GM12878 (cell line): ENCODE results near the gene SARS2. TPM values are rescaled to one million over a fixed set of nuclear protein-coding genes. Genes with fewer than 3 reads are reported as not detected.

Experiments
- ATAC-seq: fragments of 200-7000 bp; cut with Tn5 transposase; 3 replicates; pipeline ENCODE4 v1.9.1; 2020; ENCODE audit warnings: mild to moderate bottlenecking, moderate library complexity
- BruUV-seq: library from RNA; stranded (reverse); fragments of 400-500 nt; replicated peaks from 2 replicates; lab custom pipeline; 2021; lab: Mats Ljungman, UMichigan
- CTCF ChIA-PET: fragments of 300-600 bp; sonication (Branson Sonifier 250); formaldehyde crosslinking; extraction: SDS; loops from one replicate; lab custom pipeline; 2021; ENCODE audit warnings: inconsistent platforms; lab: Yijun Ruan, JAX
- POLR2A ChIA-PET: fragments of 350-600 bp; formaldehyde crosslinking; extraction: SDS; loops from one replicate; lab custom pipeline; 2021; ENCODE audit warnings: inconsistent platforms; lab: Charles Lee
- RAD21 ChIA-PET: fragments of 300-600 bp; sonication (Branson Sonifier 250); formaldehyde crosslinking; loops from one replicate; lab custom pipeline; 2023; ENCODE audit warnings: antibody characterized with exemption; ENCODE audit not compliant: unreplicated experiment; lab: Charles Lee
- SMC1A ChIA-PET: fragments of 300-600 bp; sonication (Branson Sonifier 250); formaldehyde crosslinking; loops from one replicate; lab custom pipeline; 2023; ENCODE audit not compliant: unreplicated experiment, uncharacterized antibody; lab: Charles Lee
- DNase-seq: peaks from one replicate; pipeline ENCODE4 v3.0.0-alpha.2; 2011; ENCODE audit warnings: low read depth, low spot score
- FAIRE-seq: peaks from 3 replicates; lab custom pipeline; 2011; peaks lifted over from hg19 to GRCh38; lab: Jason Lieb, UNC
- H2AFZ ChIP-seq: 2 replicates; pipeline ENCODE4 v1.6.0; 2011; ENCODE audit warnings: low read depth, low read length, control low read depth; ENCODE audit not compliant: control insufficient read depth
- H3K27ac ChIP-seq: 2 replicates; pipeline ENCODE4 v1.5.1; 2011; ENCODE audit warnings: control low read depth; ENCODE audit not compliant: control insufficient read depth, insufficient read depth
- H3K27me3 ChIP-seq, 2 experiments: replicated peaks in 1 of 2; 2 replicates each; pipeline versions ENCODE4 v1.6.0 to v1.6.1; 2011; ENCODE audit warnings: low read length in 1 of 2; ENCODE audit not compliant: control insufficient read depth in 2 of 2, insufficient read depth in 2 of 2
- H3K36me3 ChIP-seq, 2 experiments: 2 replicates each; pipeline ENCODE4 v1.5.1; 2011; ENCODE audit warnings: low read length in 1 of 2; ENCODE audit not compliant: control insufficient read depth in 2 of 2, insufficient read depth in 2 of 2
- H3K4me1 ChIP-seq: 2 replicates; pipeline ENCODE4 v1.6.1; 2011; ENCODE audit warnings: mild to moderate bottlenecking, low read length, moderate library complexity, mixed read lengths; ENCODE audit not compliant: control insufficient read depth, insufficient read depth
- H3K4me2 ChIP-seq: 2 replicates; pipeline ENCODE4 v1.6.0; 2011; ENCODE audit warnings: control low read depth; ENCODE audit not compliant: control insufficient read depth, insufficient read depth
- H3K4me3 ChIP-seq: fragments of 200-600 bp; sonication (generic); 2 replicates; pipeline ENCODE4 v1.5.1; 2016
- H3K79me2 ChIP-seq: 2 replicates; pipeline ENCODE4 v1.6.0; 2011; ENCODE audit warnings: low read length; ENCODE audit not compliant: control insufficient read depth, insufficient read depth
- H3K9ac ChIP-seq: 2 replicates; pipeline ENCODE4 v1.8.0; 2011; ENCODE audit warnings: low read length, control low read depth, mixed read lengths; ENCODE audit not compliant: control insufficient read depth, insufficient read depth
- H3K9me3 ChIP-seq: replicated peaks from 3 replicates; pipeline ENCODE4 v1.5.1; 2011; ENCODE audit warnings: mild to moderate bottlenecking, low read length; ENCODE audit not compliant: control insufficient read depth, insufficient read depth
- H4K20me1 ChIP-seq: 2 replicates; pipeline ENCODE4 v1.6.0; 2011; ENCODE audit not compliant: control insufficient read depth, insufficient read depth
- BRCA1 ChIP-seq: IDR thresholded peaks from 2 replicates; pipeline ENCODE4 v1.6.1; 2011; ENCODE audit warnings: low read depth, low read length, improper control_type of control experiment
- CREB1 ChIP-seq: IDR thresholded peaks from 2 replicates; pipeline ENCODE4 v1.6.1; 2012; ENCODE audit warnings: low read depth, mild to moderate bottlenecking, inconsistent platforms
- IKZF2 ChIP-seq, 2 experiments: fragments of 450-650 bp; IDR thresholded peaks; 2 replicates each; pipeline ENCODE4 v1.6.1; 2017; ENCODE audit warnings: mild to moderate bottlenecking in 2 of 2, moderate library complexity in 2 of 2
- KAT2A ChIP-seq: conservative IDR thresholded peaks from 2 replicates; pipeline ENCODE4 v1.6.1; 2011; ENCODE audit warnings: low read depth, low read length; ENCODE audit not compliant: control insufficient read depth
- RCOR1 ChIP-seq: conservative IDR thresholded peaks from 2 replicates; pipeline ENCODE4 v1.6.1; 2012; ENCODE audit warnings: low read depth, low read length, improper control_type of control experiment
- RFX5 ChIP-seq: IDR thresholded peaks from 2 replicates; pipeline ENCODE4 v1.6.1; 2011; ENCODE audit warnings: low read depth, low read length, improper control_type of control experiment
- SUZ12 ChIP-seq: fragments of 200-600 bp; sonication (generic); IDR thresholded peaks from one replicate; pipeline ENCODE4 v1.6.1; 2018; ENCODE audit warnings: antibody characterized with exemption, mild to moderate bottlenecking; ENCODE audit not compliant: unreplicated experiment
- WGBS: methylation state at CpG from one replicate; pipeline ENCODE4 v1.1.6; 2016; ENCODE audit warnings: low lambda C conversion rate; ENCODE audit not compliant: insufficient replicate concordance, insufficient coverage; ENCODE audit errors: missing lambda C conversion rate; 5-methylcytosine and 5-hydroxymethylcytosine counted together
- in situ Hi-C: fragments of 300-500 bp; cut with MboI; formaldehyde crosslinking; loops from 9 replicates; pipeline ENCODE4 v1.14.3; 2018; ENCODE audit warnings: mixed read lengths
- intact Hi-C: fragments of 100-400 bp; cut with micrococcal nuclease; formaldehyde crosslinking; loops from one replicate; pipeline ENCODE4 v1.14.2; 2022; ENCODE audit not compliant: unreplicated experiment
- polyA plus RNA-seq, 11 experiments: library from polyadenylated mRNA; depleted of rRNA in 4 of 11; unstranded in 6 of 11; stranded (reverse) in 5 of 11; fragments of >200 nt; fragmentation: Nextera tagmentation in 4 of 11; fragmentation: Illumina TruSeq in 1 of 11; extraction: Ambion mirVana in 4 of 11; extraction: Trizol in 1 of 11; gene quantifications; 1 replicate in 1 of 11; 2 replicates in 10 of 11; pipeline versions ENCODE4 v1.2.1 to v1.2.3, GENCODE V29; 2011 to 2016; ENCODE audit warnings: inconsistent platforms in 2 of 11, missing spikeins in 2 of 11, low read depth in 1 of 11
- total RNA-seq, 4 experiments: library from RNA; depleted of rRNA in 3 of 4; stranded (reverse); fragments of >200 nt in 3 of 4; fragmentation: Illumina TruSeq in 1 of 4; extraction: Trizol in 1 of 4; gene quantifications; 2 replicates each; pipeline versions ENCODE4 v1.2.1 to v1.2.3, GENCODE V29; 2013 to 2021
- TF ChIP-seq, protein P1 (sequence below): fragments of 450-650 bp; IDR thresholded peaks from 2 replicates; pipeline ENCODE4 v1.6.1; 2016; ENCODE audit warnings: mild to moderate bottlenecking
- TF ChIP-seq, protein P2 (sequence below): fragments of 450-650 bp; conservative IDR thresholded peaks from 2 replicates; pipeline ENCODE4 v1.6.1; 2017; ENCODE audit warnings: mild to moderate bottlenecking, moderate library complexity
- TF ChIP-seq, protein P3 (sequence below): IDR thresholded peaks from 2 replicates; pipeline ENCODE4 v1.6.1; 2012; ENCODE audit warnings: low read depth, low read length, improper control_type of control experiment

The SARS2 gene
- total and polyA plus RNA-seq, 10 of the 15 experiments (the other 5 are each of a cell fraction or from before 2014, with no cell fraction given), result 2.6 to 50.3 (median 27.5) TPM

DNA sequence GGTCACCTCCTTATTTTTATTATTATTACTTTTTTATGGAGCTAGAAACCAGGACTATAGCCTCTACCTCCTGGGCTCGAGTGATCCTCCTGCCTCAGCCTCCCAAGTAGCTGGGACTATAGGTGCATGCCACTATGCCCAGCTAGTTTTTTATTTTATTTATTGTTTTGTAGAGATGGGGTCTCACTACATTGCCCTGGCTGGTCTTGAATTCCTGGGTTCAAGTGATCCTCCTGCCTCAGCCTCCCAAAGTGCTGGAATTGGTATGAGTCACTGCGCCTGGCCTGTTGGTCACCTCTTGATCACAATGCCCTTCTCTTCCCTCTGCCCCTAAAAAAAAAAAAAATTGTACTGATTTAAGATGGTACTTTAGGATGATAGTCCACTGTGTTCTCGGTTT lies 20.6 kb upstream of the SARS2 start:
- in situ Hi-C loops (no loop called here), intact Hi-C loops (no loop called here)
- Histone ChIP-seq H3K4me2 (no peak overlapping the region), H3K27me3 (no peaks in the 10 kb centered on the region; a peak in 1 of 4 replicates), H3K79me2 (no peaks in the 10 kb centered on the region), H3K4me3 (no peak overlapping the region), H4K20me1 (no peaks in the 10 kb centered on the region), H3K27ac (no peak overlapping the region), H3K9me3 (no peaks in the 10 kb centered on the region; the same call in 2 of the 3 replicates), H3K36me3 (no peaks in the 10 kb centered on the region), H3K4me1 (no peaks in the 10 kb centered on the region), H2AFZ (no peak overlapping the region), H3K9ac (no peak overlapping the region)
- ATAC-seq (no peak), DNase-seq (no peak), FAIRE-seq (no peak)
- WGBS, result 53% methylated on average over 3 of the region's 3 CpGs
- BruUV-seq, result no TSS peak
- TF ChIP-seq KAT2A, result no peak
- TF ChIP-seq SUZ12, result no peak
- TF ChIP-seq BRCA1, result no peak
- no peak for TF ChIP-seq RFX5
- ChIA-PET SMC1A (interaction anchor here (0.5 kb wide), 1 partner anchor 165 kb away, joined by 3 read pairs; no protein-coding TSS in a partner anchor), CTCF (interaction anchor here (0.8 to 1.9 kb wide), 3 partner anchors 11 to 324 kb away, joined by 3 to 5 read pairs (median 3); partner anchors contain the start of gene FBXO17), RAD21 (no interaction called here), POLR2A (interaction anchor here (0.6 kb wide), 1 partner anchor 19 kb away, joined by 4 read pairs; no protein-coding TSS in a partner anchor)

DNA sequence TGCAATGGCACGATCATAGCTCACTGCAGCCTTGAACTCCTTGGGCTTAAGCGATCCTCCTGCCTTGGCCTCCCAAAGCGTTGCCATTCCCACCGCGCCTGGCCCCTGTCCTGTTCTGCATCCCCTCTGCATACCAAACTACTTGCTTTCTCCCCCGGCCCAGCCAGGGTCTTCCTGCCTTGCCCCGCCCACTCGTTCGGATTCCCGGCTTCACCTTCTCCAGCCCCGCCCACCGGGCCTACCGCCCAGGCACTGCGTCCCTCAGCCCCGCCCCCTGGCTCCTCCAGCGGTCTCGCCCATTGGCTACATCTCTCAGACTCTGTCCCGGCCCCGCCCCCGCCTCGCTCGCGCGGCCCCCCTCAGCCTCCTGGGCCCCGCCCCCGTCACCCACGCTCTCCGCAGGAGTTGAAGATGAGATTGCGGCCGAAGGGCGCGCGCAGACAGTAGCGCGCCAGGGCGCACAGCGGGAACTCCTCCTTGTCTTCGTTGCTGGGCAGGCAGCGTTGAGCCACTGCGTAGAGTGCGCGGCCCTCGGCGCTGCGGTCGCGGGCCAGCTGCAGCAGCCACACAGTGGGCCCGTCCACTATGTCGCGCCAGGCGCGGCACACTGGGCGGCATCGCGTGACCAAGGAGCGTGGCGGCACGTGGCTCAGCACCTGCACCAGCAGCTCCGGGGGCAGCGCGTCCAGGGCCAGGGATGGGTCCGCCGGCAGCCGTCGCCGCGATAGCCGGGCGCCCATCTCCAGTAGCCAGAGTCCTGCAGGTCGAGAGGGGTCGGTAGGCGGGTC lies 19.2 kb upstream of the SARS2 start:
- Histone ChIP-seq H3K27ac (no peak overlapping the region), H3K9me3 (no peaks in the 10 kb centered on the region; the same call in 2 of the 3 replicates), H3K36me3 (no peaks in the 10 kb centered on the region), H3K79me2 (no peaks in the 10 kb centered on the region), H3K27me3 (no peaks in the 10 kb centered on the region; a peak in 1 of 4 replicates), H3K4me3 (no peak overlapping the region), H3K4me2 (peak overlapping the region; percentile 18; the same call in 1 of the 2 replicates), H4K20me1 (no peaks in the 10 kb centered on the region), H3K4me1 (no peaks in the 10 kb centered on the region), H2AFZ (no peak overlapping the region), H3K9ac (no peak overlapping the region)
- in situ Hi-C loops (no loop called here), intact Hi-C loops (no loop called here)
- ATAC-seq (peak; percentile 91), FAIRE-seq (no peak), DNase-seq (no peak)
- no TSS peak for BruUV-seq
- ChIA-PET RAD21 (no interaction called here), POLR2A (no interaction called here), SMC1A (no interaction called here), CTCF (no interaction called here)
- 45% methylated on average over 51 of the region's 72 CpGs for WGBS
- TF ChIP-seq CREB1 (no peak), IKZF2 (IDR thresholded peaks at IDR 0.05) (no peak), RCOR1 (no peak)
- TF ChIP-seq, protein P1, sequence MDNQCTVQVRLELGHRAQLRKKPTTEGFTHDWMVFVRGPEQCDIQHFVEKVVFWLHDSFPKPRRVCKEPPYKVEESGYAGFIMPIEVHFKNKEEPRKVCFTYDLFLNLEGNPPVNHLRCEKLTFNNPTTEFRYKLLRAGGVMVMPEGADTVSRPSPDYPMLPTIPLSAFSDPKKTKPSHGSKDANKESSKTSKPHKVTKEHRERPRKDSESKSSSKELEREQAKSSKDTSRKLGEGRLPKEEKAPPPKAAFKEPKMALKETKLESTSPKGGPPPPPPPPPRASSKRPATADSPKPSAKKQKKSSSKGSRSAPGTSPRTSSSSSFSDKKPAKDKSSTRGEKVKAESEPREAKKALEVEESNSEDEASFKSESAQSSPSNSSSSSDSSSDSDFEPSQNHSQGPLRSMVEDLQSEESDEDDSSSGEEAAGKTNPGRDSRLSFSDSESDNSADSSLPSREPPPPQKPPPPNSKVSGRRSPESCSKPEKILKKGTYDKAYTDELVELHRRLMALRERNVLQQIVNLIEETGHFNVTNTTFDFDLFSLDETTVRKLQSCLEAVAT, result no peak
- TF ChIP-seq, protein P2, sequence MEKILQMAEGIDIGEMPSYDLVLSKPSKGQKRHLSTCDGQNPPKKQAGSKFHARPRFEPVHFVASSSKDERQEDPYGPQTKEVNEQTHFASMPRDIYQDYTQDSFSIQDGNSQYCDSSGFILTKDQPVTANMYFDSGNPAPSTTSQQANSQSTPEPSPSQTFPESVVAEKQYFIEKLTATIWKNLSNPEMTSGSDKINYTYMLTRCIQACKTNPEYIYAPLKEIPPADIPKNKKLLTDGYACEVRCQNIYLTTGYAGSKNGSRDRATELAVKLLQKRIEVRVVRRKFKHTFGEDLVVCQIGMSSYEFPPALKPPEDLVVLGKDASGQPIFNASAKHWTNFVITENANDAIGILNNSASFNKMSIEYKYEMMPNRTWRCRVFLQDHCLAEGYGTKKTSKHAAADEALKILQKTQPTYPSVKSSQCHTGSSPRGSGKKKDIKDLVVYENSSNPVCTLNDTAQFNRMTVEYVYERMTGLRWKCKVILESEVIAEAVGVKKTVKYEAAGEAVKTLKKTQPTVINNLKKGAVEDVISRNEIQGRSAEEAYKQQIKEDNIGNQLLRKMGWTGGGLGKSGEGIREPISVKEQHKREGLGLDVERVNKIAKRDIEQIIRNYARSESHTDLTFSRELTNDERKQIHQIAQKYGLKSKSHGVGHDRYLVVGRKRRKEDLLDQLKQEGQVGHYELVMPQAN, result no peak
- TF ChIP-seq, protein P3, sequence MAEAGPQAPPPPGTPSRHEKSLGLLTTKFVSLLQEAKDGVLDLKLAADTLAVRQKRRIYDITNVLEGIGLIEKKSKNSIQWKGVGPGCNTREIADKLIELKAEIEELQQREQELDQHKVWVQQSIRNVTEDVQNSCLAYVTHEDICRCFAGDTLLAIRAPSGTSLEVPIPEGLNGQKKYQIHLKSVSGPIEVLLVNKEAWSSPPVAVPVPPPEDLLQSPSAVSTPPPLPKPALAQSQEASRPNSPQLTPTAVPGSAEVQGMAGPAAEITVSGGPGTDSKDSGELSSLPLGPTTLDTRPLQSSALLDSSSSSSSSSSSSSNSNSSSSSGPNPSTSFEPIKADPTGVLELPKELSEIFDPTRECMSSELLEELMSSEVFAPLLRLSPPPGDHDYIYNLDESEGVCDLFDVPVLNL, result no peak
